ENCODE results near the gene IL24.

DNA sequence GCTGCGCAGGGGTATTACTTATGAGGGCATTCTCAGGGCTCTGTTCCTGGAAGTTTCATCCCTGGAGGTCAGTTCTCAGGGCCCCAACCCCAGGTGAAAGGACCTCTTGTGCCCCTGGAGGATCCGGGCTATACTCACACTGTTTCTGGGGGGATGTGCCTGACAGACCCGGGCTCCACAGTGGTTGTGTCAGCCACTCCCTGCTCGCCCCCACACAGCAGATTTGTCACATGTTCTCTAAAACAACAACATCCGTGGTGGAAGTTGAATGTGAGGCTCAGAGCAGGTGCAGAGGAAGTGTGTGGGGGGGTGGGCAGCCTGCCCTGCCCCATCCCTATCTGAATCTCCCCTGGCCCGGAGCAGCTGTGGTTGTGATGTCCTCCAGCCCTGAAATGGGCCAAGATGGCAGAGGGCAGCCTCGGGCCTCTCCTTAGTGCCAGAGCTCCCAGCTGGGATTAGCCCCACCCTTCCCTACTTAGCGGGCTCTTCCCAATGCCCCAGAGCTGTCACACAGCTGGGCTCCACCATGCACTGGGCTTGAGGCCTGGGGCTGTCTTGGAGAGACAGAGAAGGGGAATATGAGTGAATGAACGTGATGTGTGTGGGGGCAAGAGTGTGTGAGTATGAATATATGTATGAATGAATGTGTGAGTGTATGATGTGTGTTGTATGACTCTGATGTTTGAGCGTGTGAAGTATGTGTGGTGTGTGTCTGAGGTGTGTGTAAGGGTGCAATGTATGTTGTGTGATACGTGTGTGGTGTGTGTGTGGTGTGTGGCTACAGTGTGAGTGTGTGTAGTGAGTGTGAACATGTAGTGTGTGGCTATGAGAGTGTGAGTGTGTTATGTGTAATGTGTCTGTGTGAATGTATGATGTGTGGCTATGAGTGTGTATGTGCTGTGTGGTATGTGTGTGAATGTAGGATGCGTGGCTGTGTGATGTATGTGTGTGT, 26.0 kb downstream of the IL24 start:
- TF ChIP-seq, protein P1, sequence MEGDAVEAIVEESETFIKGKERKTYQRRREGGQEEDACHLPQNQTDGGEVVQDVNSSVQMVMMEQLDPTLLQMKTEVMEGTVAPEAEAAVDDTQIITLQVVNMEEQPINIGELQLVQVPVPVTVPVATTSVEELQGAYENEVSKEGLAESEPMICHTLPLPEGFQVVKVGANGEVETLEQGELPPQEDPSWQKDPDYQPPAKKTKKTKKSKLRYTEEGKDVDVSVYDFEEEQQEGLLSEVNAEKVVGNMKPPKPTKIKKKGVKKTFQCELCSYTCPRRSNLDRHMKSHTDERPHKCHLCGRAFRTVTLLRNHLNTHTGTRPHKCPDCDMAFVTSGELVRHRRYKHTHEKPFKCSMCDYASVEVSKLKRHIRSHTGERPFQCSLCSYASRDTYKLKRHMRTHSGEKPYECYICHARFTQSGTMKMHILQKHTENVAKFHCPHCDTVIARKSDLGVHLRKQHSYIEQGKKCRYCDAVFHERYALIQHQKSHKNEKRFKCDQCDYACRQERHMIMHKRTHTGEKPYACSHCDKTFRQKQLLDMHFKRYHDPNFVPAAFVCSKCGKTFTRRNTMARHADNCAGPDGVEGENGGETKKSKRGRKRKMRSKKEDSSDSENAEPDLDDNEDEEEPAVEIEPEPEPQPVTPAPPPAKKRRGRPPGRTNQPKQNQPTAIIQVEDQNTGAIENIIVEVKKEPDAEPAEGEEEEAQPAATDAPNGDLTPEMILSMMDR (IDR thresholded peaks at IDR 0.05), result no peak
- TF ChIP-seq POLR2A (IDR thresholded peaks at IDR 0.05), result peak in 1 of 4 donors; percentile 71
